H7 (cell line): ENCODE results near the gene FHIT. TPM values are rescaled to one million over a fixed set of nuclear protein-coding genes. Genes with fewer than 3 reads are reported as not detected.

Source experiments
- DNase-seq: peaks from one replicate; pipeline ENCODE4 v3.0.0; 2012
- H3K27me3 ChIP-seq: 2 replicates; pipeline ENCODE4 v1.6.0; 2011; ENCODE audit warnings: mild to moderate bottlenecking, low read length; ENCODE audit not compliant: control insufficient read depth, insufficient read depth
- H3K36me3 ChIP-seq: replicated peaks from 2 replicates; pipeline ENCODE4 v1.5.1; 2011; ENCODE audit warnings: low read length; ENCODE audit not compliant: control insufficient read depth, insufficient read depth
- H3K4me3 ChIP-seq: 2 replicates; pipeline ENCODE4 v1.5.1; 2011; ENCODE audit warnings: low read depth, mild to moderate bottlenecking, control low read depth, low read length, moderate library complexity; ENCODE audit not compliant: insufficient read depth
- total RNA-seq: library from RNA; depleted of rRNA; stranded (reverse); fragments of >200 nt; shearing (Covaris generic); gene quantifications from 2 replicates; pipeline ENCODE4 v1.2.3, GENCODE V29; 2014

The FHIT gene
- total RNA-seq, 1 experiment from 2014 or later: 2.1 TPM

DNA sequence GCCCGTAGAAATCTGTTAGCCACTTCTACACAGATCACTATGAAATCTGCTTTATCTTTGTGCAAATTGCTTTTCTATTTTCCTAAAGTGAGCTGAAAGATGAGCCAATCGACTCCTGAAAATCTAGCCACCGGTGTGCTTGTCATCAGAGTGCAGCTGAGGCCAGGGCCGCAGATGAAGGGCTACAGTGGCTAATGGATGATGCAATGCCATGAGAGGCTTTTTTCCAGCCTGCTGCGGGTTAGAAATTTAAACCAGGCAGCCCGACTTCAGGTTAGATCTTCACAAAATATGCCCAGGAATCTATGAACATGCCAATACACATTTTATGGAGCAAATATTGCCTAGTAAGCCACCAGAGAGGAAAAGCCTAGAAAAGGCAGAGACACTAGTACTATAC lies 1253.2 kb downstream of the FHIT start:
- Histone ChIP-seq H3K36me3 (no peaks in the 10 kb centered on the region), H3K27me3 (no peaks in the 10 kb centered on the region), H3K4me3 (no peak overlapping the region)
- DNase-seq: no peak

- Histone ChIP-seq H3K36me3 (no peaks in the 10 kb centered on the region), H3K27me3 (no peaks in the 10 kb centered on the region), H3K4me3 (no peak overlapping the region)
- no peak for DNase-seq
Measured at GRCh38 chr3:59997583-59997982, 1253.7 kb downstream of the FHIT start.

- H3K27me3 ChIP-seq: no peaks in the 10 kb centered on the region
- no peak overlapping the region for H3K4me3 ChIP-seq
- no peaks in the 10 kb centered on the region for H3K36me3 ChIP-seq
- DNase-seq: no peak
Measured at GRCh38 chr3:59996056-59996455, 1255.2 kb downstream of the FHIT start.

GRCh38 chr3:59995563-59995962 lies 1255.7 kb downstream of the FHIT start:
- Histone ChIP-seq H3K27me3 (no peaks in the 10 kb centered on the region), H3K4me3 (no peak overlapping the region), H3K36me3 (no peaks in the 10 kb centered on the region)
- DNase-seq: no peak

GRCh38 chr3:59994732-59995304 lies 1256.4 kb downstream of the FHIT start:
- no peaks in the 10 kb centered on the region for H3K36me3 ChIP-seq
- no peak for DNase-seq
- no peaks in the 10 kb centered on the region for H3K27me3 ChIP-seq
- H3K4me3 ChIP-seq: no peak overlapping the region

DNA sequence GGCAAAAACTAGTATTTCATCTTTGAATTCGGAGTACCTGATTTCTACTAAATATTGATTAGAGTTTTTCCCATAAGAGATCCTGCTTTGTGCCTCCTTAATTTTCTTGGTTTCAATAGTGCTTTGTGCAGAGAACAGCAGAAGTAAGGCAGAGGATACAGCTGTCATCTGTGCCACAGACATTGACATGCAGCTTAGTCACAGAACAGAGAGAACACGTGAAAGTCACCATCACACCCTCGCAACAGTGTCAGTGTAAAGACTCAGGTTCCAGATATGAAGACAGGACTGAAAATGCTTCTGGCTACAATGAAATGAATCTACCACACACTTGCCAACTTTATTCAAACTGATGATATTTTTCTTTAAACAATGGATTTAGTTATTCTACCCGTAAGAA lies 1258.7 kb downstream of the FHIT start:
- Histone ChIP-seq H3K27me3 (no peaks in the 10 kb centered on the region), H3K4me3 (no peak overlapping the region), H3K36me3 (no peaks in the 10 kb centered on the region)
- DNase-seq: no peak

GRCh38 chr3:59990915-59991314 lies 1260.3 kb downstream of the FHIT start:
- Histone ChIP-seq H3K27me3 (no peaks in the 10 kb centered on the region), H3K4me3 (no peak overlapping the region), H3K36me3 (no peaks in the 10 kb centered on the region)
- no peak for DNase-seq

DNA sequence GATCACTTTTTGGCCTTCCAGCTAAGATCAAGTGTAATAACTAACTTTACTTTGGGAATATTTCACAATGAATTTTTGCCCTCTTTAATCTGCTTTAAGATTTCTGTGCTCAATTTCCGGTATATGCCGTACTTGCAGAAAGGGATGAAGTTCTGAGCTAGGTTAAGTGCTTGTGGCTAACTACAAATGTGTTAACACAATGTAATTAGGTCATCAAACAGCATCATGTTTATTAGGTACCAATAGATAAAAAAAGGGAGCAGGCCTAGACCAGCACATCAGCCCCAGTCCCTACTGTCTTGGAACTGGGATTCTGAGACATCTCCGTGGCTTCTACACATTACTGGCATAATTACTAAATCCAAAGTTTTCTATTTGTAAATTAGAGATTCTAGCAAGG lies 1268.7 kb downstream of the FHIT start:
- no peaks in the 10 kb centered on the region for H3K27me3 ChIP-seq
- no peaks in the 10 kb centered on the region for H3K36me3 ChIP-seq
- H3K4me3 ChIP-seq: no peak overlapping the region
- no peak for DNase-seq

GRCh38 chr3:59981377-59981776 lies 1269.9 kb downstream of the FHIT start:
- no peak for DNase-seq
- Histone ChIP-seq H3K27me3 (no peaks in the 10 kb centered on the region), H3K4me3 (no peak overlapping the region), H3K36me3 (no peaks in the 10 kb centered on the region)

GRCh38 chr3:59980576-59980975 lies 1270.7 kb downstream of the FHIT start:
- H3K4me3 ChIP-seq: no peak overlapping the region
- H3K27me3 ChIP-seq: no peaks in the 10 kb centered on the region
- H3K36me3 ChIP-seq: no peaks in the 10 kb centered on the region
- no peak for DNase-seq

DNA sequence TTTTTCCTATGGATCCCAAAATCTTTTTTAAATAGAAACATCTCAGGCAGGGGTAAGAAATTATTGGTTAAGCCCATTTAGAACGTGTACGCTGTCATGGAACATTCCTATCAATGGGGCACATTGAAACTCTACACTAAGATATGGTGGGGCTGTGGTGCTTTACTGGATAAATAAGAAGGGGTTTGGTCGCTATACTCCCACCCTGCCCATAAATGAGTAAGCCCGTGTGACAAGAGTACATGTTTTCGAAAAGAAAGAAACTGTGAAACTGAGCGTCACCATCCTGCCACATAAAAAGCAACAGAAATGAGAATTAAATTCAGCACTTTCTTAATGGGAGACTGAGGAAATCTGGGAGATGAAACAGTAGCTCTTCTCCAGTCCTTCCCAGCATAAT lies 1271.7 kb downstream of the FHIT start:
- H3K27me3 ChIP-seq: no peaks in the 10 kb centered on the region
- no peak overlapping the region for H3K4me3 ChIP-seq
- no peak for DNase-seq
- H3K36me3 ChIP-seq: no peaks in the 10 kb centered on the region

GRCh38 chr3:59978979-59979378 lies 1272.3 kb downstream of the FHIT start:
- Histone ChIP-seq H3K27me3 (no peaks in the 10 kb centered on the region), H3K36me3 (no peaks in the 10 kb centered on the region), H3K4me3 (no peak overlapping the region)
- DNase-seq: no peak

DNA sequence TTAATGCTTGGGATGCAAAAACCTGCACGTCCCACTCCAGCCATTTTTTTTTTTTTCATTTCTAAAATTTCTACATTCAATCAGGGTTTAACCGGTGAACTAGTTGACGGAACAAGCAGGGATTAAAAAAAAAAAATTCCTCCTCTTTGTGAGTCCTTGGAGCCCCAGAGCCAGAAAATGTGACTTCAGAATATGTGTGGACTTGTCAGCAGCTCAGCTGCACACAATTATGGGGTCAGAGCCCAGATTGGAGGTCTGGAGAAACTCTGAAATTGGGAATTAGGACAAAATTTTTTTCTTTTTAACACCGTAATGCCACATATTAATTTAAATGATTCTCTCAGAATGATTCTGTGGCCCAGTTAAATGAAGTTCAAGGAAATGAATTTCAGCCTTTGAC lies 1280.5 kb downstream of the FHIT start:
- DNase-seq: no peak
- no peaks in the 10 kb centered on the region for H3K27me3 ChIP-seq
- H3K36me3 ChIP-seq: no peaks in the 10 kb centered on the region
- H3K4me3 ChIP-seq: no peak overlapping the region

DNA sequence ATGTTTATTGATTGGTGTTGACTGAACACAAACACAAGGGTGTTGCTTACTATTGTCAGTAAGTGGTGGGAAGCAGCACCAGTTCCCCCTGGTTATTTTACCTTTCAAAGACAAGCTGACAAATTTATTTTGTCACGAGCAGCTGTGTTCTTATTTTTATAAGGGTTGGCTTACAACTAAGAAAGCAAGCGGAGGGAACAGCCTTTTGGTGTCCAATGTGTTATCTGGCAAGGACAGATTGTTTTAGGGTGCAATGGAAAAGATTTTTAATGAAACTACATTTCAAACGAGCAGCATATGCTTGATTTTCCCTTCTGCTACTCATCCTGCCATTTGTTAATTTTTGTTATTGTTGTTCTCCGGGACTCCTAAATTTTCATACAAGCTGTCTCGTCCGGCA lies 1280.9 kb downstream of the FHIT start:
- Histone ChIP-seq H3K36me3 (no peaks in the 10 kb centered on the region), H3K27me3 (no peaks in the 10 kb centered on the region), H3K4me3 (no peak overlapping the region)
- no peak for DNase-seq

DNA sequence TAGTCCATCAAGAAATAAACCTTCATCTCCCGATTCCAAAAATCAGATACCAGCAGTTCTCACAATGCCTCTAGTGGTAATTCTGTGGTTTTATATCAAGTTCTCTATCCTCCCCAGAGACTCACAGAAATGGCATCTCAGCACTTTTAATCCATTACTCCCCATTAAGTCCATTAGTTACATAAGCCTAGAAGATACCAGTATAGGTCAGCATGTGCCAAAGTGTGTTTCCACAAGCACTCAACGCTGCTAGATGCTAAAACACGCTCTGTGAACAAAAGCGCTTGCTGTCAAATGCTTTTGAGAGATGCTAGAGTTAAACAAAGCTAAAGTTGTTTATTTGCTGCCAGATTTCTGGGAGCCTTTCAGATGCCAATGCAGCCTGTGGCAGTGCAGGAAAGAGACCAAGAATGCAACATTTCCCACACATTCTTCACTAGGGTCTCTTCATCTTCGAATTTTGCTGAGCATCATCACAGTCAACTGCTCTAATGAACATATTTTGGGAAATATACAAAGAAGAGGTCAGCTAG lies 1282.7 kb downstream of the FHIT start:
- H3K27me3 ChIP-seq: no peaks in the 10 kb centered on the region
- no peak overlapping the region for H3K4me3 ChIP-seq
- peak; percentile 12 for DNase-seq
- H3K36me3 ChIP-seq: no peaks in the 10 kb centered on the region

- Histone ChIP-seq H3K36me3 (no peaks in the 10 kb centered on the region), H3K4me3 (no peak overlapping the region), H3K27me3 (no peaks in the 10 kb centered on the region)
- DNase-seq: no peak
Measured at GRCh38 chr3:59963676-59964075, 1287.6 kb downstream of the FHIT start.
